AG09309 (cell line): ENCODE measurements around the gene ITPR2.

Source experiments
- DNase-seq: peaks from one replicate; pipeline ENCODE4 v3.0.0-alpha.2; 2010; ENCODE audit warnings: low read depth
- H3K4me3 ChIP-seq: 2 replicates; pipeline ENCODE4 v1.5.1; 2011; ENCODE audit warnings: mild to moderate bottlenecking, low read depth, low read length, moderate library complexity; ENCODE audit not compliant: control insufficient read depth
- TF ChIP-seq, protein P1 (sequence below): IDR thresholded peaks from 2 replicates; pipeline ENCODE4 v1.5.1; 2011; ENCODE audit warnings: mild to moderate bottlenecking, low read depth, low read length, inconsistent platforms; ENCODE audit not compliant: insufficient read depth, control insufficient read depth; ENCODE audit errors: missing control alignments

Gene ITPR2

DNA sequence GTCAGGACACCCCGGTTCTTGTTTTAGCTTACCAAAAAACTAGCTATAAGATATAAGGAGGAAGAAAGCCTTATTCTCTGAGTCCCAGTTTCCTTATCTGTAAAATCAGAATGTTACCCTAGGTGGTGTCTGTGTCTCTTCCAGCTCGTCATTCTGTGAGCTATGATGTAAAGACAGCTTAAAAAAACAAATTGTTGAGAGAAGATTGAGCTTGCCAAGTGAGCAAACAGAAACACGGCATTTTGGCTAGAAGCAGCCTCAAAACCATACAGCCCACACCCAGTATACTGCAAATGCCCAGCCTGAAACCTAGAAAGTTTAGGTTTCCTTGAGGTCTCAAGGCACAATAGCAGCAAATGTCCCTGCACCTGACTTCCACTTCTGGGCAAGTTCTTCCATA is 486.3 kb downstream of the ITPR2 start:
- TF ChIP-seq, protein P1, sequence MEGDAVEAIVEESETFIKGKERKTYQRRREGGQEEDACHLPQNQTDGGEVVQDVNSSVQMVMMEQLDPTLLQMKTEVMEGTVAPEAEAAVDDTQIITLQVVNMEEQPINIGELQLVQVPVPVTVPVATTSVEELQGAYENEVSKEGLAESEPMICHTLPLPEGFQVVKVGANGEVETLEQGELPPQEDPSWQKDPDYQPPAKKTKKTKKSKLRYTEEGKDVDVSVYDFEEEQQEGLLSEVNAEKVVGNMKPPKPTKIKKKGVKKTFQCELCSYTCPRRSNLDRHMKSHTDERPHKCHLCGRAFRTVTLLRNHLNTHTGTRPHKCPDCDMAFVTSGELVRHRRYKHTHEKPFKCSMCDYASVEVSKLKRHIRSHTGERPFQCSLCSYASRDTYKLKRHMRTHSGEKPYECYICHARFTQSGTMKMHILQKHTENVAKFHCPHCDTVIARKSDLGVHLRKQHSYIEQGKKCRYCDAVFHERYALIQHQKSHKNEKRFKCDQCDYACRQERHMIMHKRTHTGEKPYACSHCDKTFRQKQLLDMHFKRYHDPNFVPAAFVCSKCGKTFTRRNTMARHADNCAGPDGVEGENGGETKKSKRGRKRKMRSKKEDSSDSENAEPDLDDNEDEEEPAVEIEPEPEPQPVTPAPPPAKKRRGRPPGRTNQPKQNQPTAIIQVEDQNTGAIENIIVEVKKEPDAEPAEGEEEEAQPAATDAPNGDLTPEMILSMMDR, result no peak
- no peak overlapping the region for H3K4me3 ChIP-seq

DNA sequence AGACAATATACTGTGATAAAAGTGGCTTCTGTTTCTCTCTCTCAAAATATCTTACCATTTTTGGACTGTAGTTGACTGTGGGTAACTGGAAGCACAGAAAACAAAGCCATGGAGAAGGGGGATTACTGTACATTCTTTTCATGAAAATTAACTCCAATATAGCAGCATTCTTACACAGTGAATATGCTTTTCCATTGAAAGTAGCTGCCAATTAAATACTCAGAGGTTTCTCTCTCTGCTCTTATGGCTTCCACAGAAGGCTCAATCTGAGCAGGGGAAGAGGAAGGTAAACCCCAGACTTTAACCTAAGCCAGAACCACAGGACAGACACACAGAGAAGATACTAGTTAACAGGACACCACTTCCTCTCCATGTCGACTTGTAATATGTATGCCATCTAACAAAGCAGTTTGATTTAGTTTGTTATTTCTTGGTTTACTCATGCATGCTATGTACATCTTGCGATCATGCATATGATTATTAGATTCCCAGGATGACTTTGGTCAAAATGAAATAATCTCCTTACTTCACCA is 487.5 kb downstream of the ITPR2 start:
- H3K4me3 ChIP-seq, result no peak overlapping the region
- no peak for DNase-seq
- TF ChIP-seq, protein P1, result no peak

More for the DNA sequence above, 486.3 kb downstream of the ITPR2 start:
- no peak for DNase-seq

DNA sequence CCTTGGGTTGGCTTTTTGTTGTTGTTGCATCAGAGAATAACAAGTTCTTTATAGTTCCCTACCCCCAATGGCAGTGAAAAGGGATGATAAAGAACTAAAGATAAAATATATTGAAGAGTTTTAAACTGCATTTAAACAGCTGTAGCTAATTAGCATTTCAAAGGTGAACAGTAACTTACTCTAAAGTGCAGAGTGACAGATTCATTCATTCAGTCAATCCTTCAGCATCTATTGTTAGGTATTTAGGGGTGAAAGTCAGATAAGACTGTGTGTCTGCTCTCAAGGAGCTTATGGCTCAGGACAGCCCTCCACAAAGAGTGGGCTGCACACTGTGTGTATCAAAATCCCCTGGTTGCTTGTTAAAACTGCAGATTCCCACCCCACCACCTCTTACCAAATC is 491.5 kb downstream of the ITPR2 start:
- no peak overlapping the region for H3K4me3 ChIP-seq
- DNase-seq, result no peak
- TF ChIP-seq, protein P1, result no peak

DNA sequence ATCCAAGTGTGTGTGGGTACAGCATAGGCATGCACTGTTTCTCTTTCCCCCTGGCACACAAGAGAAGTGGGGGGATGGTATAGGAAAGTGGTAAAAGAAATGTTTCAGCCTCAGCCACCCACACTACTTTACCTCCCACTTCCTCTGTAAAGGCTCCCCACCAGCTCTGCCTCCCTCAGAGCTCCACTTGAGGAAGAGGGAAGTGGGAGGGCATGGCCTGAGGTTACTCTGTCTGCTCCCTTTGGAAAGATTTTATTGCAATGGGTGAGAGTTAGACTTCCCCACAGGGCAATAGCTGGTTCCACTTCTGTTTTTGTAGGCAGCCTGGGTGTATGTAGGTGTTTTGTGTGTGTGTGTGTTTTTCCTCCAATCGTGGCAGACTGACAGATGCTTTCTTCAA is 492.3 kb downstream of the ITPR2 start:
- no peak for DNase-seq
- H3K4me3 ChIP-seq, result no peak overlapping the region
- TF ChIP-seq, protein P1, result no peak

DNA sequence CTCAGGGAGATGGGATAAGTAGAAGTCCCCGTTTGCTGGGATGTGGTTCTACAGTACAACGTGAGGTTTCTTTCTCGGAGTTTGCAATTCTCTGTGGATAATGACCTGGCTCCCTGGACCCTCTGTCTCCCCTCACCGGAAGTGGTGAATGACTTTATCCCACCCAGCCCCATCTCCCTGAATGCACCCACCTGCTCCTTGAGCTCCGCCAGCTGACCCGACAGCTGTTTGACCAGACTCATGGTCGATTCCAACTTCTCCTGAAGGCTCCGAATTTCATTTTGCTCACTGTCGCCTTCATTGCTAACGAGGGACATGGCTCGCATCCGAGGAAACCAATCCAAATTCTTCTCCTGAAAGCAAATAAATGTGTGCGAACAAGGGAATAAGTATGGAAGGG is 493.0 kb downstream of the ITPR2 start:
- H3K4me3 ChIP-seq, result no peak overlapping the region
- no peak for DNase-seq
- TF ChIP-seq, protein P1, result no peak

DNA sequence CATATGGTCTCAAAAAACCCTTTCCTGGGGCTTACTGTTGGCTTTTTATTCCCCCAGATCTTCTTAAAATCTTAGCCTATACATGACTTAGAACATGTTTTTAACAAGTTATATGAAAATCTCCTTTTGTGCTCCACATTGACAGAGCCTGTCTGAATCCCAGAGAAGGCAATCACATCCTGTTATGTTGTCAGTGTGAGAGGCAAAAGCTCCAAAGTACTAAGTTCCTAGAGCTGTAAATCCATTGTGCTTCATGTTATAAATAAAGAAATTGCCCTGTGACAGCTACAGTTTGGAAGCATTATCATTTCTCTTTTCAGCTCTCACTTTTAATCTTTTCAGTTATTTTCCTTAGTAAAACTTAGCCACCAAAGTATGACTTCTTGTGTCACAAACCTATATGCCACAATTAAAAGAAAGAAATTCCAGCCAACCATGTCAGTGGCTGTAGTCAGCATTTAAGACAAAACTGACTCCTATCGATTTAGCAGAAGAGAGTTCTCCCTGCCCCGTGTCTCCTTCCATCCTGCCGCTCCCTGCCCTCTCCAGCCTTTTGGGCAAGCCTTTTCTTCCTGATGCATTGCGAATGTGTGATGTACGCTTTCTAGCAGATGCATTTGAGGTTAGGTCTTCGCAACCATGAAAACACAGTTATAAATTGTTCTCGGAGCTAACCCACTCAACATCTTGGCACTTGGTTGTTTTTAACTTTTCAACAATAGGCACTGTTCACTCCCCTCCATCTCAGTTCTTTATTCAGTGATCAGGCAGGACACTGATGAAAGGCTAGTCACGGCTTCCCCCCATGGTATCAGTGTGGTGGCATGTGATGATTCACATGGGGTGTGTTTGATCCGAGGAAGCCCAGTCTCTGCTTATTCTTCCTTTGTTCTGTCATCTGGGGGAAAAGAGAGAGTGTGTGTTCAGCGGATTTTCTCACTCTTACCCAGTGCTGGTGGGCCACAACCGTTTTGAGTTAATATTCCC is 494.1 kb downstream of the ITPR2 start:
- no peak overlapping the region for H3K4me3 ChIP-seq
- TF ChIP-seq, protein P1, result no peak
- no peak for DNase-seq
